GM21447 (cell line): ENCODE results near the gene ZNF580.
A peak's percentile ranks its signal among the peaks of the same experiment; 100 is the strongest.

Experiments used
- ATAC-seq: cut with Tn5 transposase; IDR thresholded peaks from one replicate; pipeline ENCODE4 v1.9.1; 2021; ENCODE audit not compliant: unreplicated experiment

Gene ZNF580

DNA sequence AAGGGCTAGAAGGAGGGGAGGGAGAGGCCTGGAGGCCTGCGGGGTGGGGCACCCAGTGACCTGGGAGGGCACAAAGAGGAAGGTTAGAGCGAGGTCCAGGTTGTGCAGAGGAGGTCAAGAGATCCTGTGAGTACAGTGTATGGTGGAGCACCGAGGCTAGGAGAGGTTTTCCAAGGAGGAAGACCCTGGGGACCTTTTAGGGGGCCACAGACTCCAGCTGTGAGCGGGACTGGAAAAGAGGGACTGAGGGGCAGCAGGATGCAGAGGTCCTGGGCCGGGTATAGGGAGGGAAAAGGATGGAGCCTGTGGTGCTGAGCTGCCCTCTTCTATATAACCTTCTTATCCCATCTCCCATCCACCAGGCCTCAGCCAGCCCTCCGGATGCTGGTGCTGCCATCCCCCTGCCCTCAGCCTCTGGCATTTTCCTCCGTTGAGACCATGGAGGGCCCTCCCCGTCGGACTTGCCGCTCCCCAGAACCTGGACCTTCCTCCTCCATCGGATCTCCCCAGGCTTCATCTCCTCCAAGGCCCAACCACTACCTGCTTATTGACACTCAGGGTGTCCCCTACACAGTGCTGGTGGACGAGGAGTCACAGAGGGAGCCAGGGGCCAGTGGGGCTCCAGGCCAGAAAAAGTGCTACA, 3.5 kb downstream of the ZNF580 start:
- no peak for ATAC-seq

DNA sequence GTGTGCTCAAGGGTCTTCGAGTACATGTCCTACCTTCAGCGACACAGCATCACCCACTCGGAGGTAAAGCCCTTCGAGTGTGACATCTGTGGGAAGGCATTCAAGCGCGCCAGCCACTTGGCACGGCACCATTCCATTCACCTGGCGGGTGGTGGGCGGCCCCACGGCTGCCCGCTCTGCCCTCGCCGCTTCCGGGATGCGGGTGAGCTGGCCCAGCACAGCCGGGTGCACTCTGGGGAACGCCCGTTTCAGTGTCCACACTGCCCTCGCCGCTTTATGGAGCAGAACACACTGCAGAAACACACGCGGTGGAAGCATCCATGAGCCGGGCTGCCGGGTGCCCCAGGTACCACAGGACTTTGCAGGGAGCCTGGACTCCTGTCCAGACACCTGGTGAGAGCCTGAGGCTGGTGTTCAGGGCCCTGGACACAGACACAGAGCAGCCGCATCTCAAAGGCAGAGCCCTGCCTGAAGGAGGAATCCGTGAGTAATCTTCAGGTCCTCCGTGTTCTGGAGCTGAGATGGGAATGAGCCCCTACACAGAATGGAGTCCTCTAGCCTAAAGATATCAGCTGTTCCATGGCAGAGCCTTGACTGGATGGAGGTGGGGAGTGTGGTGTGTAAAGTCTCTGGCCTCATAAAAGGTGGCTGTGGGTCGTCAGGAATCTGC, 4.2 kb downstream of the ZNF580 start:
- ATAC-seq, result no peak

DNA sequence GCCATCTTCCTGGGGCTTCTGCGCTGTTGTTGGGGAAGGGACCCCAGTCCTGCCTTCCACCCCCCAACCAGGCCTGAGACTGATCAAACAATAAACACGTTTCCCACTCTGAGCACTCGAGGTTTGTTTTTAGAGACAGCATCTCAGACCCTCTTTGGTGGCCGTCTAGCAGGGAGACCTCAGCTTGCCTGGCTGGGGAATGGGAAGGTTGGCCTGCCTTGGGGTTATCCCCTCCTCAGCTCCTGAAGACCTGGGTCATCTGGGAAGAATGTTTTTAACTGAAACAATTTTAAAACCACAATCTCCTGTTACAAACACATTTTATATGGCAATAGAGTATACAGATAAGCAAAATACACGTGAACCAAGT, 4.7 kb downstream of the ZNF580 start:
- no peak for ATAC-seq

DNA sequence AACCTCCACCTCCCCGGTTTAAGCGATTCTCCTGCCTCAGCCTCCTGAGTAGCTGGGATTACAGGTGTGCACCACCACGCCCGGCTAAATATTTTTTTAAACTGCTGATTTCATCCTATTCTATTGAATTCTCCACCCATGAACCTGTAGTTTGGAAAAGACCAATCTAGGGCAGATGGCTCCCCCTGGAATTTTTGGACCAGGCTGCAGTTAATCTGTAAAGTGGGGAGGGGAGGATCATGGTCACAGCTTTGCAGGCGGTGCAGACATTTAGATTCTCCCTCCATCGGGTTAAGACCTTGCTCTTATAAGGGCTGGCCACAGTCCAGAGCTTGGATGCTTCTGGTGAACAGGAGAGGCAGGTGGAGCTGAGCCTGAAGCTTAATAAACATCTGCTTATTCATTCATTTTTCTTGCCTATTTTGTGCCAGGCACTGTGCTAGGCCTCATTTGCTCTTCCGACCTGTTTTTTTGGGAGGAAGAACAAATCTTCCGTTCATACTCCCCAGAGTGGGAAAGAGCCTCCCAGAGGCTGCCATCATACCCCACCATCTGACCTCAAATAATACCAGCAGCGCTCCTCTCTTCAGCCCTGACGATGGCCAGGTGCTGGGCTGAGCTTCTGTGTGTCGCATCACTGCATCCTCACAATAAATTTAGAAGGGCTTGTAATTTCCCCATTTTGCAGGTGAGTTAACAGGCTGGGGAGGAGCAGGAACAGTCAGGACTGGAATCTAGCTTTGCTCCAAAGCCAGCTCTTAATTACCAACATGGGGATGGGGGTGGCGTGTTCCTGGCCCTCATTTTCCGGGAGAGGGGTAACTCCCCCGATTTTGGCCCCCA, 6.3 kb downstream of the ZNF580 start:
- no peak for ATAC-seq

DNA sequence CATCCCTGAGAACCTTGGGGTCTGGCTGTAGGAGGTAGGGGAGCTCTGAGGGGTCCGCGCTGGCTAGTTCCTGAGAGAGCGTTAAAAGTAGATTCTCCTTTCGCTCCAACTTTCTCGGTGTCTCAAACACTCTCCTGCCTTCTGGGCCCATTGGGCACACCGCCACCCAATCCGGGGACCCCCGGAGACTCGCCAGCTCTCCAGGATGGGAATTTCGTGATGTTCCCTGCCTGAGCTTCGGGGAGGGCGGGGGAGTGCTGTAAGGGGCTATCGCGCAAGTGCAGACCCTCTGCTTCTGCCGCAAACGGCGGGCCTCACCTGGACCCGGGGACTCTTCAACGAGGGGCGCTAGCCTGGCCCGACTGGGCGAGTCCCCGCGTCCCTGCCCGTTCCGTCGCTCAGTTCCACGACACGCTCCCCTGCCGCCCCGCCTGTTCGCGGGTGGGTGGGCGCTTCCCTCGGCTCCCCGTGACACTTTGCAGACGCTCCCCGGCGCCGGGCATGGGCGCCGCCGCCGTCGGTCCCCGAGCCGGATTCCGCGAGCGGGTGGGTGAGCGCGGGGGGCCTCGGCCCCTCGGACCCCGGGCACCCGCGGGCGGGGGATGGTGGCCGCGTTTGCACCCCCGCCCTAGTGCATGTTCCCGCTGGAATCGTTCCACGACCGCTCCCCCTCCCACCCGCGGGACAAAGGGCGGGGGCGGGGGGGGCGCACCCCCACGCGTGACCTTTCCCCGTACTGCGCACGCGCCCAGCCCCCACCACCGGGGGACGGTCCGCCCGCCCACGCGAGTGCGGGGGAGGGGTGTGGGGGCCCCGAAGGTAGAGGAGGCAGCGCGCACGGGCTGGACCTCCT, 7.2 kb downstream of the ZNF580 start, which contains the start of gene CCDC106:
CCDC106 (plus strand) TSS at position 481 of the 853 bp plus-strand sequence. CDS start 835 bp downstream, outside the sequence.
- ATAC-seq, result no peak

DNA sequence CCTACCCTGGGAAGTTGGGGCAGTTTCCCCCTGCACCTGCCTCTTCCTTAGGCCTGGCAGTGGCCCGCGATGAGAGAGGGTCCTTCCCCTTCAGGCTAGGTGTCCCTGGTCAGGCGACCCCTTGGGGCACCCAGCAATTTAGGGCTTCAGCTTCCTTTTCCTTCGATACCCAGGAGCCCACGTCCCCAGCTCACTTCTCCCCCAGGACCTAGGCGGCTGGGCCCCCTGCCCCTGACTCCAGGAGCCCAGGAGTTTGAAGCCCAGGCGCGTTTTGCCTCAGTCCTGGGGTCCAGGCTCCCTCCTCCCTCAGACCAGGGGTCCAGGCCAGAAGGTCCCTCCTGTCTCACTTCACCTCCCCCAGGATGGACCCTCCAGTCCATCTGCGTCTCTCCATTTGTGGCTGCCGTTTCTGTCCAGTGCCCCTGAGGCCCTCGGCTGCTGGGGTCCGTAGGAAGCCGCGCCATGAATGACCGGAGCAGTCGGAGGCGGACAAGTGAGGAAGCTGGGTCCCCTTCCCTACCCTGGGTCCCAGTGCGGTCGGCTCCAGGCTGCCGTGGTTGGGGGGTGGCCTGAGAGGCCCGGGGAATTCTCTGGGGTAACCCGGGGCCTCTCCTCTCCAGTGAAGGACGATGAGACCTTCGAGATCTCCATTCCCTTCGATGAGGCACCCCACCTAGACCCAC, 7.9 kb downstream of the ZNF580 start:
- ATAC-seq, result no peak

DNA sequence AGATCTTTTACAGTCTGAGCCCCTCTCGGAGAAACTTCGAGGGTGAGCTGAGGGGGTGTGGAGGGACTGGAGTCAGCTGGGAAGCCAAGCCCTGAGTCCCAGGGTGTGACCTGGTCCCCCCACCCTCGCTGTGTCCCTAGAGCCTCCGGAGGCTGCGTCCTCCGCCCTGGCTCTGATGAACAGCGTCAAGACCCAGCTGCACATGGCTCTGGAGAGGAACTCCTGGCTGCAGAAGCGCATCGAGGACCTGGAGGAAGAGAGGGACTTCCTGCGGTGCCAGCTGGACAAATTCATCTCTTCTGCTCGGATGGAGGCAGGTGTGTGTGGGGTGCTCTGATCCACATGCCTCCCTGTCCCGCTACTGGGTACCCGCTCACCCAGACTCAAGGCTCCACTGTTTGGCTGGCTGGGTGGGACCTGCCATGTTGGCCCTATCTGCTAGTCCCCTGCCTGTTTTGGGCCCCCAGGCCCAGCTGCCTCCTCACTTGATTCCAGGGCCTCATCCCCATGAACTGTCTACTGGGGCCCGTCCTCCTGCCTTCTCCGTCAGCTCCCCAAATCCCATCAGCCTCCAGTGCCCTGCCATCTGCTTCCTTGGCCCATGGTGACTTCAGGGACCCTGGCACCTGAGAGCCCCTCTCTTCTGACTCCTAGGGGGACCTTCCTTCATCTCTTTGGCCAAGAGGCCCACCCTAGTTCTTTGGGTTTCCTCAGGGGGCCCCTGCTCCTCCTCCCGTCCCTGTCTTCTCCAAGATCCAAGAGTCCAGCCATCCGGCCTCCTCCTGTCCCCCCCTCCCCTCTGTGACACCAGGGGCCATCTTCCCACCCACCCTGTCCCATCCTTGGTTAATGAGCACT, 8.7 kb downstream of the ZNF580 start:
- ATAC-seq, result no peak

DNA sequence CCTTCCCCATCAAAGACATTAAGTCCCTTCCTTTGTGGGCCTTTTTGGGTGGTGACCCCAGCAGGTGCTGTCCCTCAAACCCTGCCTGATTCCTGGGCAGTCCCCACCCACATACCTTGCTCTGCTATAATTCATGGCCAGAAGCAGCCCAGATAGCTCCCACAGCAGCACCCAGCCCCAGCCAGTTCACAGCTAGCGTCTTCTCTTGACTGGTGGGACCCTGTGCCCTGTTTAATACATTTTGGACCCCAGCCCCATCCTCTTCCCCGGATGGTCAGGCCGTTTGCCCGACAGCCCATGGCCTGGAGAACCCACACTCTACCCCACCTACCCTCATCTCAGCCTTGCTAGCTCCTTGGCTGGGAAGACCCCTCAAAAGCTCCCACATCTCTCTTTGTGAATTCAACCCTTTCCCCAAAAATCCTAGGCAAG, 9.3 kb downstream of the ZNF580 start:
- no peak for ATAC-seq

DNA sequence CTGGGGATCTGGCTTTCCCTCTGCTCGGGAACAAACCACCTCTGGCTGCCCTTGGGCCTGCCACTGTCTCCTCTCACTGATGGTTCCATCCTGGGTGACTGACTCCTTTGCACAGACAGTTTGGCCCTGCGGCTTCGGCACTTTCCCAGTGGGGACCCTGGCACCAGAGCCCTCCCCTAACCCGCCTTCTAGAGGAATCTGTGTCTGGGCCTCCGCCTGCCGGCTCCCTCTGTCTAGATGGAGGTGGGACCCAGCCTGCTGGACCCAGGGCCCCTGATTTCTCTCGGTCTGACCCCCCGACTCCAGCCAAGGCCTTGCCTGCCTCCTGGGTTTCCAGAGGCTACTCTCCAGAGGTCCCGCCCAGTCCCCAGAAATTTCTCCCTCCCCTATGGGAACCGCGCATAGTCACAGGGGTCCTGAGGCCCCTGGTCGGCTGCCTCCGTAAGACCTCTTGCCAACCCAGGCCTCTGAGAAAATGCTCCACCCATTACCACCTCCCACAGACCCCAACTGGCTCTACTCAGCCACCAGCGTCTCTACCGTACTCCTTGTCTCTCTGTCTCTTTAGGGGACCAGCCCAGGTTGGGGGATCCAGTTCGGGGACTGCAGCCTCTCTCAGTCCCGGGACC, 9.9 kb downstream of the ZNF580 start:
- ATAC-seq, result no peak

DNA sequence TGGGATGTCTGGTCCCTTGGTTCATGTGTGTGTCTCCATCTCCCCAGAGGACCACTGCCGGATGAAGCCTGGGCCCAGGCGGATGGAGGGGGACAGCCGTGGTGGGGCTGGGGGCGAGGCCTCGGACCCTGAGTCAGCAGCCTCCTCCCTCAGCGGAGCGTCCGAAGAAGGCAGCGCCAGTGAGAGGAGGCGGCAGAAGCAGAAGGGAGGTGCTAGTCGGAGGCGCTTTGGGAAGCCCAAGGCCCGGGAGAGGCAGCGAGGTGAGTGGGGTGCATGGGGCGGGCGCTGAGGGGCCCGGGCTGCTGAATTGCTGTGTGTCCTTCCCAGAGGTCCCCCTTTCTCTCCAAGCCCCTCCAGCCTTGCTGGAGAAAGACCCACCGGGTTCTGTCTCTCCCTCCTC, 10.4 kb downstream of the ZNF580 start:
- ATAC-seq, result no peak

DNA sequence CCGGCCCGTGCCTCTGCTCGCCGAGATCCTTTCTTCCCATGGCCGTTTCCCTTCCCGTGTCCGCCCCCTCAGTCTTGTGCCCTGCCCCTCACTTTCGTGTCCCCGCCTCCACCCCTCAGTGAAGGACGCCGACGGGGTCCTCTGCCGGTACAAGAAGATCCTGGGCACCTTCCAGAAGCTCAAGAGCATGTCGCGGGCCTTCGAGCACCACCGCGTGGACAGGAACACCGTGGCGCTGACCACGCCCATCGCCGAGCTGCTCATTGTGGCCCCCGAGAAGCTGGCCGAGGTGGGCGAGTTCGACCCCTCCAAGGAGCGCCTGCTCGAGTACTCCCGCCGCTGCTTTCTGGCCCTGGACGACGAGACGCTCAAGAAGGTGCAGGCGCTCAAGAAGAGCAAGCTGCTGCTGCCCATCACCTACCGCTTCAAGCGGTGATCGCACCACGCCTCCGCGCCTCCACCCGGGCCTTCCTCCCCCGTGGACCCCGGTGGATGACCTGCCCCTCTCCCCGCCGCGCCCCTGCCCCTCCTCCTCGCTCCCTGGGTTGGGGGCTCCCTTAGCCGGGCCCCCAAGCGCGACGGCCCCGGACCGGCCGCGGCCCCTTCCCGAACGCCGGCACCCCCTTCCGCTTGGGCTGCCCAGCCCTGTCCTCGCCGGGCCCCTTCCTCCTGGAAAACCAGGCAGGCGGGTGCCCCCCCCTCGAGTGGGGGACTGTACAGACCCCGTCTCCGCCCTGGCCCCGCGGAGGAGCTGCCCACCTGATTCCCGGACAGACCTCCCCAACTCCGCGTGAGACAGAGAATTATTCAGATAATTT, 11.7 kb downstream of the ZNF580 start:
- no peak for ATAC-seq

DNA sequence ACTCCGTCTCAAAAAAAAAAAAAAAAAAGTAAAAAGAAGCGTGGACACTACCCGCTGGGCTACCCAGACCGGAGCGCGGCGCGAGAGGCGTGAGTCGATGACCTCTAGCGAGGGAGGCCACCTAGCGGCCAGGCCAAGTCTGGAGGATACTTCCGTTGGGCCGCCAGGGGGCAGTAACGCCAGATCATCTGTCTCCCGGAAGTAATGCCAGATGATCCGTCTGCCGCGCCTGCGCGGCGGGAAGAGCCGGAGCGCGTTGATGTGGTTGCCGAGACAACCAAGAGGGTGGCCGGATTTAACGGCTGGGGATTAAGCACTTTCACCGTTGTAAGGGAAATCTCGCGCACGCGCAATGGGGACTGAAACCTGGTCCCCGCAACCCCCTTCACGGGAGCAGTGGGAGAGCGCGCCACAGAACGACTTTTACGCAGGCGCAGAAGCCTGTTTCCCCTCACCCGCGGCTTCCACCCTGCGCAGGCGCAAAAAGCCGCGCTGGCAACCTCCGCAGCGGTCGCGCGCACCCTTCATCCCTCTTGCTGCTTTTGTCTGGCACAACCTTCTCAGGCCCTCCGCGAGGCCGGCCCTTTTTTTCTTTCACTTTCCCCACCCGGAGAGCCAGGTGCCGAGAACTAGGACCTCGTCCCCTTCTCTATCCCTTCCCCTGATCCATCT, 13.0 kb downstream of the ZNF580 start:
- ATAC-seq, result peak; percentile 41

DNA sequence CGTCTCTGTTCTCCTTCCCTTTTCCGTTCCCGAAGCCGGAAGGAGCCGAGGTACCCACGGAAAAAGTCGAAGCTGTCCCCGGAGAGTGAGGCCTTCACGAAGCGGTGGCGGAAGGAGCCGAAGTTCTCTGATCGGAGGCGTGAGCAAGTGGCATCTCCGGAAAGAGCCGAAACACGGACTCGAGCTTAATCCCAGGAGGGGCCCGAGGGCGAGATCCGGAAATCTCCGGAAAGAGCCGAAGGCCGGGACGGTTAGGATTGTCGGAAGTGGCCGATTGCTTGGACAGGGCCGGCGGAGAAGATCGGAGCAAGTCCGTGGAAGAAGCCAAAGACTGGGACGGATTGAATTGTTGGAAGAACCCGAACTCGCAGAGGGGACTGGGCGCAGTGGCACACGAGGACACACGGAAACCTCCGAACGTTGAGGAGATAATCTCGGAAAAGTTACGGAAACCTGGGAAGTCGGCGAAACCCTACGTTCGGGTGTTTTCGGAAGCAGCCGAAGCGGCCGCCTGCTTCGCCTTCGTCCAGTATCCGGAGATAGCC, 13.6 kb downstream of the ZNF580 start:
- ATAC-seq, result peak; percentile 50

DNA sequence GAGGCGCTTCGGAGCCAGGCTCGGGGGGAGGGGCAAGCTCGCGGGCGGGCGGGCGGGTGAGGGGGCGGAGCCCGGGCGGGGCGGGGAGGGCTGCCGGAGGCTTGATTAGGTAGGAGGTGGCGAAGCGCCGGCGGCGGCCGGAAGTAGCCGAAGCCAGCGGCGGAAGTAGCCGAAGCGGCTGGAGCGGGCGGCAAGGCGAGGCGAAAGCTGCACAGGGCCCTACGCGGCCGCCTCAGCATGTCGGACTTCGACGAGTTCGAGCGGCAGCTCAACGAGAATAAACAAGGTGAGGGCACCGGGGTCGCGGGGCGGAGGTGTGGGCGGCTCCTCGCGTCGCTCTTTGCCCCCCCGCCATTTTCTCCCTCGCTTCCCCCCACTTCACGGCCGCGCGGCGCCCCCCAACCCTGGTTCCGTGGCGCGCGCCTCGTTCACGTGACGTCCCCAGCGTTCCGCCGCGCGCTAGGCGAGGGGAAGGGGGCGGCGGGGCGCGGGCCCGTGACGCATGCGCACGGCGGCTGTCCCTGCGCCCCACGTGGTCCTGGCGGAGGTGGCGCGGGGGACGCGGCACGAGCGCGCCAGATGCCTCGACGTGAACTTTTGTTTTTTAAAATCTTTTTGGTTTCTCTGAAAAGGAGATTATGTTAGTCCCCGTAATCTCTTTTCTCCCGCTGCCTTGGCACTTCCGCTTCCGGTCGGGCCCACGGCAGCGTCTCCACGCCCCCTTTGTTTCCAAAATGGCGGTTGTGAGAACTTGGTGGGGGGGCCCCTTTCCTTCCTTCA, 14.3 kb downstream of the ZNF580 start, which contains the start of gene U2AF2:
U2AF2 (plus strand) TSS at position 168 of the 780 bp plus-strand sequence; CDS start at position 238, 70 bp downstream.
- ATAC-seq, result peak; percentile 28

DNA sequence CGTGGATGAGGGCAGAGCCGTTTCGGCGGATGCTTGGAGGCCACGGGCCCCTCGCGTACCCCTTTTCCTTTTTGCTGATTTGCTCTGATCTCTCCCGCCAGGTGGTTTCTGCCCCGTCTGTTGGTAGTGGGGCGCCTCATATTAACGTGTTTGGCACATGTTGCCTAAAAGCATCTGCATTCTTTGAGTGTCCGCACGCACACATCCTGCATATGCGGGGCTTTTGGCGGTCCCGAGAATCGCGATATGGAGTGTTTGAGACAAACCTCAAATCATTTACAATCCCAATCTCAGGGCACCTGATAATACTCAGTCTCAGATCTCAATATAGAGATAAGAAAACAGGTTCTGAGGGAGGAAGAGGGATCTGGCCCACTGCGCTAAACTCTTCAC, 14.8 kb downstream of the ZNF580 start:
- ATAC-seq, result no peak

DNA sequence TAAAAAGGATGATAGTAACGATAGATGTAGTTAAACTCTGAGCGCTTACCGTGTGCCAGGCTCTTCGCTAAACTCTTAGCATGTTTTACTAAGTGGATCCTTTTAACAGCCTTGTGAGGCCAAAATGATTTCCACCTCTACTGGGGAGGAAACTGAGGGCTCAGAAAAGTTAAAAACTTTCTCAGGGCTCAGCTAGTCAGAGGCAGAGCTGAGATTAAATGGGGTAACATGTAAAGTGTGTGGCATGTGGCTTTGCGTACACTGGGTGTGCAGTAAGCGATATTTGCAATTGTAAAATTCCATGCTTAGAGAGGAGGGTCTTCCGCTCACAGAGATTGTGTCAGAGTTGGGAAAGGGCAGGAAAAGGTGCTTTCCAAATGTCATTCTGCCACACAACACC, 15.8 kb downstream of the ZNF580 start:
- no peak for ATAC-seq
